ENCODE data around the gene SLC22A2.
"Not testable (repeated sequence)": the region's sequence is repeated elsewhere in the genome, so short reads cannot be mapped to it uniquely, and the experiment has no call there.

SLC22A2 gene

DNA sequence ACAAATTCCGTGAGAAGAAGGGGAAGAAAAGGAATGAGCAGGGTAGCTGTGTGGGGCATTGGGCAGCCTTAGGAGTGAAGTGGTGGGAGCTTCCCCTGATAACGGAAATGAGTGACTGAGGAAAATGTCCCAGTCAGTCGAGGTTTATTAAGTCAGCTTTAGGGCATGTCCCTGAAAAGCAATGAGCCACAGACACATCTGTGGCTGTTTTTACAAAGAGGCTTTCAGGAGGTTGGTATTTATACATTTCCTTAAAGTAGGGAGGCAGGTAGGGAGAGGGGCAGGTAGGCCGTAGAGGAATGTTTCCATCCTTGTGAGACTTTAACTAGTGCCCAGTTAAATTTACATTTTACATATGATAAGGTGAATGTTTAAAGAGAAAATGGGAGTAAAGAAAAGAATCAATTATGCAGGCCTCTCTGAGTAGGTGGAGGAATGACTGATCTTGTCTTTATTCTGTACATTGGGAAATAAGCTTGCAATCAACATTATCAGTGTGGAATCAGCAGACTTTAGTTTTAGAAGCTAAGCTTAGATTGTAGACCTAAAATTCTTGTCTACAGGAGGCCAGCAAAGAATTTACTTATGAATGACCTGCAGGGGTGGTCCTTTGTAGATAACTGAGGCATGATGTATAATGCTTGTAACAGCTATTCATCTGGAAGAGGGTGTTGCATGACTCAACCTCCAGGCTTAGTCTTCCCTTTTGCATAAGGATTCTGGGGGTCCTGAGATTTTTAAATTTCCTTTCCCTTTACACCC lies 18.5 kb downstream of the SLC22A2 start:
- Histone ChIP-seq H3K27ac (ENCODE audit: low read length) (peak overlapping the region; percentile 76), H3K9me3 (ENCODE audit: insufficient read depth, low read depth, low read length) (peaks cover 24% of the 10 kb centered on the region), H3K4me3 (ENCODE audit: low read length) (no peak overlapping the region), H3K27me3 (ENCODE audit: insufficient read depth, low read length) (no peaks in the 10 kb centered on the region), H3K36me3 (ENCODE audit: insufficient read depth, low read depth, low read length) (peaks cover 10% of the 10 kb centered on the region; the same call in 1 of the 2 replicates), H3K9ac (ENCODE audit: low read depth, low read length) (peak overlapping the region; percentile 42; the same call in 1 of the 2 replicates), H3K4me1 (ENCODE audit: insufficient read depth, low read length) (peaks cover 20% of the 10 kb centered on the region)

DNA sequence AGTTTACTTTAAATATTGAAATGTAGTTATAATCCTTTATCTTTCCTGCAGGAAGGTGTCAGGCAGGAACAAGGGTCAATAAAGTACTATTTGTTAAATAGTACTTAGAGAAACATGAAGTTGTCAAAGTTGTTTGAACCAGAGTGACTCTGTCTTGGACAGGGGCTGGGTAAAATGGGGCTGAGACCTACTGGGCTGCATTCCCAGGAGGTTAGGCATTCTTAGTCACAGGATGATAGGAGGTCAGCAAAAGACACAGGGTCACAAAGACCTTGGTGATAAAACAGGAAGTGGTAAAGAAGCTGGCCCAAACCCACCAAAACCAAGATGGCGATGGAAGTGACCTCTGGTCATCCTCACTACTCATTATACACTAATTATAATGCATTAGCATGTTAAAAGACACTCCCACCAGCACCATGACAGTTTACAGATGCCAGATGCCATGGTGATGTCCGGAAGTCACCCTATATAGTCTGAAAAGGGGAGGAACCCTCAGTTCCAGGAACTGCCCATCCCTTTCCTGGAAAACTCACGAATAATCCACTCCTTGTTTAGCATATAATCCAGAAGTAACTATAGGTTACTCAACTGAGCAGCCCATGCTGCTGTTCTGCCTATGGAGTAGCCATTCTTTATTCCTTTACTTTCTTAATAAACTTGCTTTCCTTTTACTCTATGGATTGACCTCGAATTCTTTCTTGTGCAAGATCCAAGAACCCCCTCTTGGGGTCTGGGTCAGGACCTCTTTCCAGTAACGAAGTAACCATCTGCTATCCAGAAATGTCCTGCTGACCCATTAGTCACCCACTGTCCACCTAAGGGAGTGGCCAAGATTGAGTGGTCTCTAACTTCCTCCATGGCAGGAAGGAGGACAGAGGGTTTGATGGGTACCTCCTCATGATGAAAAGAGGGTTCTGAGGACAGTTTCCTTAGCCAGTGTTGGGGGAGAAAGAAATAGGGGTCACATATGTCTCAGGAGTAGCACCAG lies 19.6 kb downstream of the SLC22A2 start:
- H3K36me3 ChIP-seq (ENCODE audit: insufficient read depth, low read depth, low read length), result peaks cover 10% of the 10 kb centered on the region; the same call in 1 of the 2 replicates
- no peak overlapping the region for H3K4me3 ChIP-seq (ENCODE audit: low read length)
- no peaks in the 10 kb centered on the region for H3K27me3 ChIP-seq (ENCODE audit: insufficient read depth, low read length)
- H3K27ac ChIP-seq (ENCODE audit: low read length), result peak overlapping the region; percentile 60
- peaks cover 30% of the 10 kb centered on the region for H3K9me3 ChIP-seq (ENCODE audit: insufficient read depth, low read depth, low read length)
- H3K4me1 ChIP-seq (ENCODE audit: insufficient read depth, low read length), result peaks cover 20% of the 10 kb centered on the region
- H3K9ac ChIP-seq (ENCODE audit: low read depth, low read length), result peak overlapping the region; percentile 39; the same call in 1 of the 2 replicates

DNA sequence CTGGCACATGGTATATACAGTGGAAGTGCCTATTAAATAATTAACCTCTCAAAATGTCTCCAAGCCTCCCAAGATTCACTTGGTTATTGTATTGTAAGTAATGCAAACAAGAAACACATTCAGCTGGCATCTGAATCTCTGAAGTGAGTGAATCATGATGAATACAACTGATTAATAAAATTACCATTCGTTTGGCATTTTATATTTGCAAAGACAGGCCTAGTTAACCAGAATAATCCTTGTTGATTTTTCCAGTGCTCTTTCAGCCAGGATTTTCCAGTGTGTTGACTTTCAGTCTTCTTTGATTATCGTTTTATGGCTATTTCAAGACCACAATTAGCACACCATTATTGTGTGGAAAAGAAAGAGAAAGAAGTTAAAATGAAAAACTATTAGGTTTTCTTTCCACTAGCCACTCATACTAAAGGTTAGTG lies 20.3 kb downstream of the SLC22A2 start:
- Histone ChIP-seq H3K9me3 (ENCODE audit: insufficient read depth, low read depth, low read length) (peaks cover 30% of the 10 kb centered on the region), H3K36me3 (ENCODE audit: insufficient read depth, low read depth, low read length) (peaks cover 10% of the 10 kb centered on the region; the same call in 1 of the 2 replicates), H3K27me3 (ENCODE audit: insufficient read depth, low read length) (no peaks in the 10 kb centered on the region), H3K9ac (ENCODE audit: low read depth, low read length) (no peak overlapping the region), H3K4me3 (ENCODE audit: low read length) (no peak overlapping the region), H3K4me1 (ENCODE audit: insufficient read depth, low read length) (peaks cover 20% of the 10 kb centered on the region), H3K27ac (ENCODE audit: low read length) (no peak overlapping the region)

- H3K4me1 ChIP-seq (ENCODE audit: insufficient read depth, low read length), result peaks cover 20% of the 10 kb centered on the region
- H3K4me3 ChIP-seq (ENCODE audit: low read length); H3K27me3 ChIP-seq (ENCODE audit: insufficient read depth, low read length); H3K9ac ChIP-seq (ENCODE audit: low read depth, low read length); H3K36me3 ChIP-seq (ENCODE audit: insufficient read depth, low read depth, low read length); H3K27ac ChIP-seq (ENCODE audit: low read length): not testable (repeated sequence)
- H3K9me3 ChIP-seq (ENCODE audit: insufficient read depth, low read depth, low read length), result peaks cover 30% of the 10 kb centered on the region
These were observed 20.9 kb downstream of the SLC22A2 start for GRCh38 chr6:160237597-160238275.

DNA sequence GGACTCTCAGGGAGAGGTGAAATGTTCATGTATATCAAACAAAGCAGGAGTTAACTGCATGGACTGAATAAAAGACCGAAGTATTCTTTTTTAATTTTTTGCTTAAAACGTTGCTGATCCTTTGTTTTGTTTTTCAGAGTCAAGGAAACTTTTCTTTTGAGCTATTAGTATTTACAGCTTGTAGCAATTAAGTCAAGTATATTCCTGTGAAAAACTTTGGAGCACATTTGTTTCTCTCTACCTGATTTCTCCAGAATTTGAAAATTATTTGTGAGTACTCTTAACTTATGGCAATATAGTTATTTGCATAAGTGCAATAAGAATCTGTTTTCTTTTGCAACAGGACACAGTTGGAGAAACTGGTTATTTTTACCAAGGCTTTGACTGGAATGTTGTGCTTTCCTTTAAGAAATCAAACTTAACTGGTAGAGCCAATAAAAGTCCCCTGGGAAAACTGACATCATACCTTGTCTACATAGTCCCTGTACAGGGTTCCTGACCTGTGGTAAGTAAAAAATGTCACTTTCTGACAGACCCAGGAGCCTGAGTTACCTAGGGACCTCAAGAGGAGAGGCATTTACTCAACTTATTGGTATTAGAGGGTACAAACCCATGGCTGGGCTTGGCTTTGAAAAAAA lies 22.3 kb downstream of the SLC22A2 start:
- not testable (repeated sequence) for H3K36me3 ChIP-seq (ENCODE audit: insufficient read depth, low read depth, low read length); H3K27me3 ChIP-seq (ENCODE audit: insufficient read depth, low read length); H3K9ac ChIP-seq (ENCODE audit: low read depth, low read length); H3K4me3 ChIP-seq (ENCODE audit: low read length); H3K27ac ChIP-seq (ENCODE audit: low read length)
- H3K4me1 ChIP-seq (ENCODE audit: insufficient read depth, low read length), result peaks cover 15% of the 10 kb centered on the region
- peaks cover 30% of the 10 kb centered on the region for H3K9me3 ChIP-seq (ENCODE audit: insufficient read depth, low read depth, low read length)

GRCh38 chr6:160233950-160234640 lies 24.5 kb downstream of the SLC22A2 start:
- H3K4me3 ChIP-seq (ENCODE audit: low read length); H3K9ac ChIP-seq (ENCODE audit: low read depth, low read length); H3K27ac ChIP-seq (ENCODE audit: low read length); H3K27me3 ChIP-seq (ENCODE audit: insufficient read depth, low read length); H3K36me3 ChIP-seq (ENCODE audit: insufficient read depth, low read depth, low read length); H3K4me1 ChIP-seq (ENCODE audit: insufficient read depth, low read length): not testable (repeated sequence)
- peaks cover 36% of the 10 kb centered on the region for H3K9me3 ChIP-seq (ENCODE audit: insufficient read depth, low read depth, low read length)

DNA sequence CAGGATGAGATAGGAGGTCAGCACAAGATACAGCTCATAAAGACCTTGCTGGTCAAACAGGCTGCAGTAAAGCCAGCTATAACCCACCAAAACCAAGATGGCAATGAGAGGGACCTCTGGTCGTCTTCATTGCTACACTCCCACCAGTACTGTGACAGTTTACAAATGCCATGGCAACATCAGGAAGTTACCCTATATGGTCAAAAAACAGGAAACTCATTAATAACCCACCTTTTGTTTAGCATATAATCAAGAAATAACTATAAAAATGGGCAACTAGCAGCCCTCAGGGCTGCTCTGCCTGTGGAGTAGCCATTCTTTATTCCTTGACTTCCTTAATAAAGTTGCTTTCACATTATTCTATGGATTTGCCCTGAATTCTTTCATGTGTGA lies 30.9 kb downstream of the SLC22A2 start:
- H3K27me3 ChIP-seq (ENCODE audit: insufficient read depth, low read length), result no peaks in the 10 kb centered on the region
- no peaks in the 10 kb centered on the region for H3K36me3 ChIP-seq (ENCODE audit: insufficient read depth, low read depth, low read length)
- H3K4me3 ChIP-seq (ENCODE audit: low read length), result no peak overlapping the region
- H3K4me1 ChIP-seq (ENCODE audit: insufficient read depth, low read length), result peaks cover 31% of the 10 kb centered on the region; the same call in 1 of the 2 replicates
- H3K27ac ChIP-seq (ENCODE audit: low read length), result peak overlapping the region; percentile 74
- peak overlapping the region; percentile 39; the same call in 1 of the 2 replicates for H3K9ac ChIP-seq (ENCODE audit: low read depth, low read length)
- H3K9me3 ChIP-seq (ENCODE audit: insufficient read depth, low read depth, low read length), result peaks cover 5% of the 10 kb centered on the region; the same call in 1 of the 2 replicates

DNA sequence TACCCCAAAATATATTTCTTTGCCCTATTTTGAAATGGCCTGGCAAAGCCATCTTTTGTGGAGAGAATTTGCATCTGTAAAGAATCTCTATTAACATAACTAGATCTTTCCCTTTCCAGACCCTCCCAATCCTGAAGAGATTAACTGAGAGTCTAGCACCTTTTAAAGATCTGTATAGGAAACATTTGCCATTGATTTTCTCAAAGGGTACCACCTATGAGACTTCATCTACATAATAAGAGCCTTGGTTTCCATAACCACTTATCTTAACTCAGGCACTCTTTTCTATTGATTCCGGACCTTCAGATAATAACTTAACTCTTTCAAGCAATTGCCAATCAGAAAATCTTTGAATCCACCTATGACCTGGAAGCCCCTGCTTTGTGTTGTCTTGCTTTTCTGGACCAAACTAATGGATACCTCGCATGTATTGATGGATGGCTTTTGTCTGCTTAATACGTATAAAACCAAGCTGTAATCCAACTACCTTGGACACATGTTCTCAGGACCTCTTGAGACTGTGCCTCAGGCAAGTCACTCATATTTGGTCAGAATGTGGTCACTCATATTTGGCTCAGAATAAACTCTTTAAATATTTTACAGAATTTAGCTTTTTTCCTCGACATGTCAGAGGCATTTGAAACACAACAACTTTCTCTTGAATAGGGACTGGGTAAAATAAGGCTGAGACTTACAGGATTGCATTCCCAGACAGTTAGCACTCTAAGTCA lies 31.4 kb downstream of the SLC22A2 start:
- H3K4me1 ChIP-seq (ENCODE audit: insufficient read depth, low read length), result peaks cover 36% of the 10 kb centered on the region; the same call in 1 of the 2 replicates
- H3K27me3 ChIP-seq (ENCODE audit: insufficient read depth, low read length), result no peaks in the 10 kb centered on the region
- peak overlapping the region; percentile 14; the same call in 1 of the 2 replicates for H3K4me3 ChIP-seq (ENCODE audit: low read length)
- H3K36me3 ChIP-seq (ENCODE audit: insufficient read depth, low read depth, low read length), result no peaks in the 10 kb centered on the region
- peak overlapping the region; percentile 74 for H3K27ac ChIP-seq (ENCODE audit: low read length)
- H3K9ac ChIP-seq (ENCODE audit: low read depth, low read length), result peak overlapping the region; percentile 39; the same call in 1 of the 2 replicates
- H3K9me3 ChIP-seq (ENCODE audit: insufficient read depth, low read depth, low read length), result peaks cover 5% of the 10 kb centered on the region; the same call in 1 of the 2 replicates

DNA sequence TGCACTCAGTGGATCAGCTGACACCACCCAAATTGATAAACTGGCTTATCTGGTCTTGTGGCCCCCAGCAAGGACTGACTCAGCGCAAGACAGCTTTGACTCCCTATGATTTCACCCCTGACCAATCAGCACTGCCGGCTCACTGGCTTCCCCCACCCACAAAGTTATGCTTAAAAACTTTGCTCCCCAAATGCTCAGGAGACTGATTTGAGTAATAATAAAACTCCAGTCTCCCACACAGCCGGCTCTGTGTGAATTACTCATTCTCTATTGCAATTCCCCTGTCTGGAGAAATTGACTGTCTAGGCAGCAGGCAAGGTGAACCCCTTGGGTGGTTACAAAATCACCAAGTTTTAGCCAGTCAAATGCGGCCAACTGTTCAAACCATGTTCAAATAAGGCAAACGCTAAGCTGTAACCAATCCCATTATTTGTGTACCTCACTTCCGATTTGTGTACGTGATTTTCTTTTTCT lies 32.5 kb downstream of the SLC22A2 start:
- Histone ChIP-seq H3K27ac (ENCODE audit: low read length) (peak overlapping the region; percentile 84), H3K9me3 (ENCODE audit: insufficient read depth, low read depth, low read length) (peaks cover 5% of the 10 kb centered on the region; the same call in 1 of the 2 replicates), H3K36me3 (ENCODE audit: insufficient read depth, low read depth, low read length) (no peaks in the 10 kb centered on the region), H3K27me3 (ENCODE audit: insufficient read depth, low read length) (no peaks in the 10 kb centered on the region), H3K4me1 (ENCODE audit: insufficient read depth, low read length) (peaks cover 43% of the 10 kb centered on the region; the same call in 1 of the 2 replicates), H3K9ac (ENCODE audit: low read depth, low read length) (peak overlapping the region; percentile 52; the same call in 1 of the 2 replicates), H3K4me3 (ENCODE audit: low read length) (0 out of 2 replicates have a peak overlapping the region, but pooled peaks have one; percentile 14)

Data from iPS-20b (cell line).